ENCODE data around the gene MALAT1.
"Not testable (repeated sequence)": the region's sequence is repeated elsewhere in the genome, so short reads cannot be mapped to it uniquely, and the experiment has no call there.

The MALAT1 gene

GRCh38 chr11:65522718-65523630 is 24.1 kb downstream of the MALAT1 start:
- peak; percentile 12 for DNase-seq

- not testable (repeated sequence) for DNase-seq
Measured at GRCh38 chr11:65523631-65523968, 24.8 kb downstream of the MALAT1 start.

GRCh38 chr11:65524014-65524740 is 25.3 kb downstream of the MALAT1 start:
- no peak for DNase-seq

GRCh38 chr11:65524741-65525545 is 26.1 kb downstream of the MALAT1 start, which contains the start of gene SCYL1:
Gene SCYL1 (plus strand): TSS chr11:65525083. CDS start chr11:65525154, 71 bp downstream.
- peak; percentile 79 for DNase-seq

DNA sequence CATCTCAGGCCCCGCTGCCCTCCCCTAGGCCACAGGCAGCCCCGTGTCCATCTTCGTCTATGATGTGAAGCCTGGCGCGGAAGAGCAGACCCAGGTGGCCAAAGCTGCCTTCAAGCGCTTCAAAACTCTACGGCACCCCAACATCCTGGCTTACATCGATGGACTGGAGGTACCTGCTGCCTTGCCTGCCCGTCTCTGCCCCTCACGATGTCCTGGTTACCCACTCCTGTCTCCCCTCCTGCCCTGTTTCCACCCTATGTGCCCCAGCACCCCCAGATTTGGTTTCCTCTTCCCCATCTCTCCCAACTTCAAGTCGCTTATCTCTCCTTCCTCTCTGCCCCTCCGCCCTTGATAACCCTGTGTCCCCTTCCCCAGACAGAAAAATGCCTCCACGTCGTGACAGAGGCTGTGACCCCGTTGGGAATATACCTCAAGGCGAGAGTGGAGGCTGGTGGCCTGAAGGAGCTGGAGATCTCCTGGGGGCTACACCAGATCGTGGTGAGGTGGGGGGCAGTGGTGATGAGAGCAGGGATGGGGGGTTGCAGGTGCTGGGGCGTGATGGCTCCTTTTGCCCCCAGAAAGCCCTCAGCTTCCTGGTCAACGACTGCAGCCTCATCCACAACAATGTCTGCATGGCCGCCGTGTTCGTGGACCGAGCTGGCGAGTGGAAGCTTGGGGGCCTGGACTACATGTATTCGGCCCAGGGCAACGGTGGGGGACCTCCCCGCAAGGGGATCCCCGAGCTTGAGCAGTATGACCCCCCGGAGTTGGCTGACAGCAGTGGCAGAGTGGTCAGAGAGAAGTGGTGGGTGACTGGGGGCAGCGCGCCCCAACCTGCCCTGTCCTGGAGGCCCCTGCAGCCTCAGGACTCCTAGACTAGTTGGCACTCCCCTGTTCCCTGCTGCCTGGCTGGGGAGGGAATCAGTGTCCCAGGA is 27.0 kb downstream of the MALAT1 start:
- DNase-seq = no peak

DNA sequence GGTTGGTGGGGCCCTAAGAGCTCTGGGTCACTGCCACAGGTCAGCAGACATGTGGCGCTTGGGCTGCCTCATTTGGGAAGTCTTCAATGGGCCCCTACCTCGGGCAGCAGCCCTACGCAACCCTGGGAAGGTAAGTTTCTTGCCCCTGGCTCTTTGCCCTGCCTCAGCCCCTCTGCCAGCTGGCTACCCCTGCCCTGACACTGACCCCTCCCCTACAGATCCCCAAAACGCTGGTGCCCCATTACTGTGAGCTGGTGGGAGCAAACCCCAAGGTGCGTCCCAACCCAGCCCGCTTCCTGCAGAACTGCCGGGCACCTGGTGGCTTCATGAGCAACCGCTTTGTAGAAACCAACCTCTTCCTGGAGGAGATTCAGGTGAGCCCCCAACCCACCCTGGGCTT is 27.9 kb downstream of the MALAT1 start:
- DNase-seq = no peak

DNA sequence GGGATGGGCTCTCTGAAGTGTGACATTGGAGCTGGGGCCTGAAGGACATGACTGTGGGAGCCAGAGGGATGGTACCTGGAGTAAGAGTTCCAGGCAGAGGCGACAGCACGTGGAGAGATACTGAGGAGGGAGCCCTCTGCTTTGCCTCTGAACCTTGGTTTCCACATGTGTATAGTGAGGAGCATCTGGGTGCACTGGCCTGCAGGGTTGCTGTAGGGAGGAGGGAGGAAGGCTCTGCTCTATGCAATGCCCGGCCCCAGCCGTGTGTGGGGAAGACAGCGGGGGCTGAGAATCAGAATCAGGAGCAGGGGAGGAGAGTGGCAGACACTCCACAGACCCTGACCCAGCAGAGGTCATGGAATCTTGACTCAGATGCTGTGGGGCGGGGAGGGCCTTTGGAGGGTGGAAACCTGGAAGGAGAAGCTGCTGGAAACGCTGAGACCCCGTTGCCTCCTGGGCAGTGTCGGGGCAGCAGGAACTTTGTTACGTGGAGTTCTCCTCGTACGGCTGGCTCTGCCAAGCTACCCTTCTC is 30.0 kb downstream of the MALAT1 start:
- DNase-seq = no peak

DNA sequence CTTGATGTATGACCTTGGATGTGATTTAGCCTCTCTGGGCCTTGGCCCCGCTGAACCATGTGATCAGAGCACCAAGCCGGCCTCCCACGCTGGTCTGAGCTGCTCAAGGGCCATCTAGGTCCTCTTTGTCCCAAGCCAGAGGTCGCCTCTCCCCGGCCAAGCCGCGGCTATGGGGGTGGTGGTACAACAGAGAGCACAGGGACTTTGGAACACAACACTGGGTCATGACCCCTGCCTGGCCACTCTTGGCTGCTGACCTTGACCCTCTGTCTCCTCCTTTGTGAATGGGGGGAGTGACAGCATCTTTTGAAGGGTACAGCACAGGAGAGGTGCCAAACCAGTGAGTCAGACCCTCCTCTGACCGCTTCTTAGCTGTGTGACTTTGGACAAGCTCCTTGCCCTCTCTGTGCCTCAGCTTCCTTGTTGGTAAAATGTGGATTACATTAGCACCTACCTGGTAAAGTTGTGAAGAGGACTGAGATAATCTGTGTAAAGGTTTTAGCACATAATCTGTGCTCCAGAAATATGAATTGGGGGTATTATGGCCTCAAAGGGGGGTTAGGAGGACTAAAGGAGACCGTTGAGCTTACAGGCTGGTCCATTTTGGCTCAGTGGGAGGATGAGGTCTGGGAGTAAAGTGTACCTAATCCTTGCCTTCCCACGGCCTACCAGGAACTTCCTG is 30.8 kb downstream of the MALAT1 start:
- DNase-seq = no peak

GRCh38 chr11:65530157-65530496 is 31.3 kb downstream of the MALAT1 start:
- DNase-seq = no peak

GRCh38 chr11:65532388-65533064 is 33.7 kb downstream of the MALAT1 start:
- no peak for DNase-seq

DNA sequence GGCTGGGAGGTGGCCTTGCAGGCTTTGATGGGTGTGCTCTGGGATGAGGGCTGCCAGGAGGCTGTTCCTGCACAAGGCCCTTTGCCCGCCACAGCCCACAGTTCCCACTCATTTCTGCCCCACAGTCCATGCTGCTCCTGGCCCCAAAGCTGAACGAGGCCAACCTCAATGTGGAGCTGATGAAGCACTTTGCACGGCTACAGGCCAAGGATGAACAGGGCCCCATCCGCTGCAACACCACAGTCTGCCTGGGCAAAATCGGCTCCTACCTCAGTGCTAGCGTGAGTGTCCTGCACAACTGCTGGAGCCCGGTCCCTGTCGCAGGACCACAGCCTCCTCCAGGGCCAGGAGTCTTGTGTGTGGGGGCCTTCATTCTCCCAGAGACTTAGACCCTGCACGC is 36.3 kb downstream of the MALAT1 start:
- no peak for DNase-seq

DNA sequence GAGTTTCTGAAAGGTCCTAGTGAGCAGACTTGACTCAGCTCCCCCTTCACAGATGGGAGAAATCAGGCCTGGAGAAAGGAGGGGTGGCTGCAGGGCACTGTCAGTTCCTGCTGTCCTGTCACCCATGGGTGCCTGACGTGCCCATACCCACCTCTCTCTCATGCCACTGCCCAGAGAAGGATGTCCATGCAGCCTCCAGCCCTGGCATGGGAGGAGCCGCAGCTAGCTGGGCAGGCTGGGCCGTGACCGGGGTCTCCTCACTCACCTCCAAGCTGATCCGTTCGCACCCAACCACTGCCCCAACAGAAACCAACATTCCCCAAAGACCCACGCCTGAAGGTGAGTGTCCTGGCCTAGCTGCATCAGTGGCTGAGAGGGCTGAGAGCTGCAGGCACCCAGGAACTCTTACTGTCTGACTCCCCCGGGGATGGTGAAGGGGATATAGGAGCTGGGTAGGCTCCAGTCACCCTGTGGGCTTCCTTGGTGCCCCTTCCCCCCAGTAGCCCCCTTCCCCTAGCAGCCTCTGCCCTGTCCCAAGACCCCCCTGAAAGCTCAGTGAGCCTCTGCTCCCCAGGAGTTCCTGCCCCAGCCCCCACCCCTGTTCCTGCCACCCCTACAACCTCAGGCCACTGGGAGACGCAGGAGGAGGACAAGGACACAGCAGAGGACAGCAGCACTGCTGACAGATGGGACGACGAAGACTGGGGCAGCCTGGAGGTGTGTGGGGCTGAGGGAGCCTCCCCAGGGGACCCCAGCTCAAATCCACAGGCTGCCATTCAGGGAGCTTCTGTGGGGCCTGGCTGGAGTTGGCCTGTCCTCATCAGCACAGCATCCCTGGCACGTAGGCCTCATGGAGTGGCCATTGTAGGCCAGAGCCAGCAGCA is 37.8 kb downstream of the MALAT1 start:
- no peak for DNase-seq

DNA sequence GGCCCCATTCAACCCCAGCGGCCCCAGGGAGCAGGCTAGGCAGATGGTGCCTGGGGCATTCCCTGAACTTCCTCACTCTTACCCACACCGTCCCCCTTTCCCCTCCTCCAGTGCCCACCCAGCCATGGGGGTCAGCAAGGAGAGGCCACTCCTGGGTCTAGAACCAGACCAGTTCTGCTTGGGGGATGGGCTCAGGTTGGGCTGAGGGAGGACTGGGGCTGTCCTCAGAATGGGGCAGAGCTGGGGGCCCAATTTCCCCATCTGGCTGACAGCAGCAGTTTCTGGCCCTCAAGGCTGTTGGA is 38.4 kb downstream of the MALAT1 start:
- DNase-seq = no peak

- DNase-seq = no peak
Measured at GRCh38 chr11:65537620-65538231, 38.9 kb downstream of the MALAT1 start.

GRCh38 chr11:65538232-65538914 is 39.5 kb downstream of the MALAT1 start:
- DNase-seq = no peak

- no peak for DNase-seq
Measured at GRCh38 chr11:65538915-65539743, 40.3 kb downstream of the MALAT1 start.

DNA sequence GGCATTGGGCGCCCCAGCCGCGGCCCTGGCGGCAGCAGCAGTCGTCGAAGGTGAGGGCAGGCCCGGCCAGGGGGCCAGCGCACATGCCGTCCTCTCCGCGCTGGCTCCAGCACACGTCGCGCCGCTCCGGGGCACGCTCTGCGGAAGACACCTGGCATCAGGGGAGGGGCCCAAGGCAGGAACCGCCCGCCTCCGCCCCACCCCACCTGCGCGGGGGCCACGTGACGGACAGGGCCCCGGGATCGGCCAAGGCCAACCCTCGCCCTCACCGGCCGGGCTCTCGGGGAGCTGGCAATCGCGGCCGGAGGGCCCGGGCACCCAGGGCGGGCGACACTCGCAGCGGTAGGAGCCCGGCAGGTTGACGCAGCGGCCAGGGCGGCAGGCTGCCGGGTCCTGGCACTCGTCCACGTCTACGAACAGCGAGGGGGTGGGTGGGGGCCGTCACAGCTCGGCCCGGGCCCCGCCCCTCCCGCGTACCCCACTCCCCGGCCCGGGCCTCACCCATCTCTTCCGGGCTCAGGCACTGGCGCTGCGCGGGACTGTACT is 41.0 kb downstream of the MALAT1 start:
- DNase-seq = no peak
